GM19238 (cell line): Measurements from ENCODE around the gene TMCO2.
"Not testable (repeated sequence)": the region's sequence is repeated elsewhere in the genome, so short reads cannot be mapped to it uniquely, and the experiment has no call there.

Source experiments
- DNase-seq: peaks from one replicate; pipeline ENCODE4 v3.0.0; 2011; ENCODE audit warnings: low spot score; ENCODE audit not compliant: insufficient read length

TMCO2 gene

GRCh38 chr1:40247655-40248054, at the start of gene TMCO2:
TSS of gene TMCO2 (plus strand) at chr1:40247937. CDS start at chr1:40247994, 57 bp downstream.
- DNase-seq, result no peak

GRCh38 chr1:40199126-40199525, 48.6 kb upstream of the TMCO2 start:
- DNase-seq, result no peak

GRCh38 chr1:40204856-40205255, 42.9 kb upstream of the TMCO2 start:
- DNase-seq, result no peak

- no peak for DNase-seq
Observed at GRCh38 chr1:40210511-40211204, 37.1 kb upstream of the TMCO2 start.

- DNase-seq, result no peak
Observed at GRCh38 chr1:40218333-40218732, 29.4 kb upstream of the TMCO2 start.

- DNase-seq, result not testable (repeated sequence)
Observed at GRCh38 chr1:40221471-40221905, 26.2 kb upstream of the TMCO2 start.

- no peak for DNase-seq
Observed at GRCh38 chr1:40221977-40222772, 25.6 kb upstream of the TMCO2 start.

GRCh38 chr1:40224040-40224439, 23.7 kb upstream of the TMCO2 start:
- no peak for DNase-seq

- no peak for DNase-seq
Observed at GRCh38 chr1:40226192-40226591, 21.5 kb upstream of the TMCO2 start.

GRCh38 chr1:40232444-40232843, 15.3 kb upstream of the TMCO2 start:
- DNase-seq, result peak; percentile 25

GRCh38 chr1:40239626-40240025, 8.1 kb upstream of the TMCO2 start:
- no peak for DNase-seq

GRCh38 chr1:40240390-40240789, 7.3 kb upstream of the TMCO2 start:
- no peak for DNase-seq

- no peak for DNase-seq
Observed at GRCh38 chr1:40241362-40241761, 6.4 kb upstream of the TMCO2 start.

GRCh38 chr1:40243351-40243750, 4.4 kb upstream of the TMCO2 start:
- no peak for DNase-seq

GRCh38 chr1:40244138-40244744, 3.5 kb upstream of the TMCO2 start:
- DNase-seq, result no peak

GRCh38 chr1:40245686-40246085, 2.1 kb upstream of the TMCO2 start:
- DNase-seq, result no peak

- DNase-seq, result no peak
Observed at GRCh38 chr1:40248412-40248811, 675 bp downstream of the TMCO2 start.

GRCh38 chr1:40251456-40251855, 3.7 kb downstream of the TMCO2 start:
- no peak for DNase-seq

GRCh38 chr1:40252601-40253000, 4.9 kb downstream of the TMCO2 start:
- no peak for DNase-seq

GRCh38 chr1:40255231-40255630, 7.5 kb downstream of the TMCO2 start:
- no peak for DNase-seq

GRCh38 chr1:40256401-40257084, 8.8 kb downstream of the TMCO2 start:
- DNase-seq, result no peak

GRCh38 chr1:40257313-40257687, 9.6 kb downstream of the TMCO2 start:
- no peak for DNase-seq
